ENCODE results near the gene CENPX. TPM values are rescaled to one million over a fixed set of nuclear protein-coding genes. Genes with fewer than 3 reads are reported as not detected.

Gene CENPX
- total RNA-seq, 2 donors from 2014 or later = 16.5 to 24.4 TPM

DNA sequence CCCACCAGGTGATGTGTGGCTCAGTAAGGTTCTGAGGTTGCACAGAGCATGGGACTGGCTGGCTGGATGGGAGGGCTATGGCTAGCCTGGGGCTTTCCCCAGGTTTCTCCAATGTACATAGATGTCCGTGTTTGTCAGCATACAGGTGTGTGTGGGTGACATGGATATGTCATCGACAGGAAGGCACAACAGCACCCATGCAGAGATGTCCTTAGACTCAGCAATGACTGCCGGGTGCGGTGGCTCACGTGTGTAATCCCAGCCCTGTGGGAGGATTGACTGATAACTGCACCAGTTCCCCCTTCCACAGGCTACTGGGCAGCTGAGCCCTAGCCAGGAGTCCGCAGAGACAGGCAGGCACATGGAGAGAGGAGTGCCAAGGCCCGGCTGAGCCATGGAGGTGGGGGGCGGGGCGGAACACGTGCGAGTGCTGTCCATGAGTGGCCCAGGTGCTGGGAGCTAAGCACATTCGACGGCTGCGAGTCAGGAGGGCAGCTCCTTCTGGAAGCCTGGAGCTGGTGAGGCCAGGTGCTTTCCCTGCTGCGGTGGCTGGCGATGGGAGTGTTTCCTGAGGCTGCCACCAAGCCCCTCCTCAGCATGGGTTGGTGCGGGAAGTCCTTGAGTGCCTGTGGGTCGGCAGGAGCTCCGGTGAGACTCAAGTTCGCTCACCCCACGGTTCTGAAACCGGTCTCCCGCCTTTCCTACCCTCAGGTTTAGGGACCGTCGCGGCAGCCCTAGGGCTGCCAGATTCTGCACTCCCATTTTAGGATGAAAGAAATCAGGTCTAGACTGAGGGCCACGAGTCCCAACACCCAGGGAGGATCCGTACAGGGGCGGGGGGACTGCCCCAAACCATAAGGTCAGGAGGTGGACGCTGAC, 46.1 kb downstream of the CENPX start:
- peak; percentile 67 to 79 (median 72) for DNase-seq
- intact Hi-C loops (cut with DNase I) = no loop called here

DNA sequence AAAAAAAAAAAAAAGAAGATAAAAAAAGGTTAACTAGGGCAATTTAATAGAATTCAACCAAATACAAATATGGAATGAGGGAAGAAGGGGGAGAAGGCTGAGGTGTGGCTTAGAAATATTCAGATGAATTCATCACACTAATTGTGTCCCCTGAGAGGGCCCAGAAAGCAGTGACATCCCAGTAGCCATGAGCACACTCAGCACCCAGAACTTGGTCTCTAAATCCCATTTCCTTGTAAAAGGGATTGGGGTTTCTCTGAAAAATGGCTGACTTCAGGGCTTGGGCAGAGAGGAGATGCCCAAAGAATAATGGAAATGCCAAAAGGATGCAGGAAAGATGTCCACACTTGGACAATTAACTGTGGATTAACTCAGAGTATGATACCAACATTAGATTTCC, 49.2 kb downstream of the CENPX start:
- DNase-seq = no peak
- no peak overlapping the region for H3K27ac ChIP-seq
- H3K4me3 ChIP-seq = no peak overlapping the region
- no peaks in the 10 kb centered on the region for H3K27me3 ChIP-seq
- intact Hi-C loops (cut with DNase I) = no loop called here
- ATAC-seq = no peak
- H3K36me3 ChIP-seq (replicated peaks in 1 of 2; ENCODE audit: insufficient read depth in 1 of 2, low read depth in 2 of 2) = no peaks in the 10 kb centered on the region
- H3K9me3 ChIP-seq = no peaks in the 10 kb centered on the region
- H3K4me1 ChIP-seq = peaks cover 15% of the 10 kb centered on the region
- TF ChIP-seq, protein P1, sequence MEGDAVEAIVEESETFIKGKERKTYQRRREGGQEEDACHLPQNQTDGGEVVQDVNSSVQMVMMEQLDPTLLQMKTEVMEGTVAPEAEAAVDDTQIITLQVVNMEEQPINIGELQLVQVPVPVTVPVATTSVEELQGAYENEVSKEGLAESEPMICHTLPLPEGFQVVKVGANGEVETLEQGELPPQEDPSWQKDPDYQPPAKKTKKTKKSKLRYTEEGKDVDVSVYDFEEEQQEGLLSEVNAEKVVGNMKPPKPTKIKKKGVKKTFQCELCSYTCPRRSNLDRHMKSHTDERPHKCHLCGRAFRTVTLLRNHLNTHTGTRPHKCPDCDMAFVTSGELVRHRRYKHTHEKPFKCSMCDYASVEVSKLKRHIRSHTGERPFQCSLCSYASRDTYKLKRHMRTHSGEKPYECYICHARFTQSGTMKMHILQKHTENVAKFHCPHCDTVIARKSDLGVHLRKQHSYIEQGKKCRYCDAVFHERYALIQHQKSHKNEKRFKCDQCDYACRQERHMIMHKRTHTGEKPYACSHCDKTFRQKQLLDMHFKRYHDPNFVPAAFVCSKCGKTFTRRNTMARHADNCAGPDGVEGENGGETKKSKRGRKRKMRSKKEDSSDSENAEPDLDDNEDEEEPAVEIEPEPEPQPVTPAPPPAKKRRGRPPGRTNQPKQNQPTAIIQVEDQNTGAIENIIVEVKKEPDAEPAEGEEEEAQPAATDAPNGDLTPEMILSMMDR (IDR thresholded peaks at IDR 0.05) = no peak
- no peak for TF ChIP-seq POLR2A (IDR thresholded peaks at IDR 0.05)

More for the DNA sequence above, 46.1 kb downstream of the CENPX start:
- Histone ChIP-seq H3K27me3 (no peaks in the 10 kb centered on the region), H3K9me3 (no peaks in the 10 kb centered on the region), H3K4me3 (peak overlapping the region in 1 of 2 donors; percentile 70), H3K36me3 (replicated peaks in 1 of 2; ENCODE audit: insufficient read depth in 1 of 2, low read depth in 2 of 2) (no peaks in the 10 kb centered on the region), H3K27ac (peak overlapping the region; percentile 88 to 94 (median 92)), H3K4me1 (peaks cover 20% of the 10 kb centered on the region)
- no peak for TF ChIP-seq POLR2A (IDR thresholded peaks at IDR 0.05)
- TF ChIP-seq, protein P1 (IDR thresholded peaks at IDR 0.05) = no peak
- 20% methylated on average over 30 of the region's 30 CpGs; no CpG with 5 or more reads in 1 of the 2 donors for WGBS, 2 donors
- peak; percentile 19 for ATAC-seq

GRCh38 chr17:81968850-81969812, 53.5 kb downstream of the CENPX start:
- ATAC-seq (no peak), DNase-seq (no peak)
- H3K4me1 ChIP-seq = peaks cover 17% of the 10 kb centered on the region
- no peak overlapping the region for H3K27ac ChIP-seq
- H3K9me3 ChIP-seq = no peaks in the 10 kb centered on the region
- TF ChIP-seq, protein P1 (IDR thresholded peaks at IDR 0.05) = no peak
- TF ChIP-seq POLR2A (IDR thresholded peaks at IDR 0.05) = no peak
- no peaks in the 10 kb centered on the region for H3K27me3 ChIP-seq
- no peak overlapping the region for H3K4me3 ChIP-seq
- whole genome bisulfite sequencing, 2 donors = 75 to 77% methylated on average over 9 to 11 of the region's 12 CpGs
- no peaks in the 10 kb centered on the region for H3K36me3 ChIP-seq (replicated peaks in 1 of 2; ENCODE audit: insufficient read depth in 1 of 2, low read depth in 2 of 2)
- intact Hi-C loops (cut with DNase I) = no loop called here

Other genes starting within 250 kb of the CENPX start
- gene GCGR, start 218.7 kb downstream of the CENPX start, total RNA-seq = 1 to 10 TPM in 1 of 2 donors, under 1 TPM in 1; 0.52 to 5.3 TPM
- 10 to 100 TPM; 46.1 to 65.6 TPM for gene MCRIP1, start 189.6 kb downstream of the CENPX start, total RNA-seq
- gene PPP1R27, start 187.8 kb downstream of the CENPX start, total RNA-seq = not detected
- gene P4HB, start 162.3 kb downstream of the CENPX start, total RNA-seq = 1,000 to 10,000 TPM; 1,462 to 4,394 TPM
- gene ARHGDIA, start 151.5 kb downstream of the CENPX start, total RNA-seq = 100 to 1,000 TPM; 109 to 141 TPM
- 10 to 100 TPM; 17.1 to 72.2 TPM for gene ALYREF, start 131.3 kb downstream of the CENPX start, total RNA-seq
- gene ANAPC11, start 131.2 kb downstream of the CENPX start, total RNA-seq = 100 to 1,000 TPM in 1 of 2 donors, 10 to 100 TPM in 1; 58.1 to 111 TPM
- 1 to 10 TPM in 1 of 2 donors, under 1 TPM in 1; 0.66 to 1.8 TPM for gene NPB, start 120.6 kb downstream of the CENPX start, total RNA-seq
- 10 to 100 TPM; 13.0 to 25.1 TPM for gene PCYT2, start 111.5 kb downstream of the CENPX start, total RNA-seq
- gene SIRT7, start 104.7 kb downstream of the CENPX start, total RNA-seq = 10 to 100 TPM; 23.9 to 48.5 TPM
- 10 to 100 TPM in 1 of 2 donors, 1 to 10 TPM in 1; 8.3 to 14.5 TPM for gene MAFG, start 95.1 kb downstream of the CENPX start, total RNA-seq
- 10 to 100 TPM; 38.2 to 54.2 TPM for gene PYCR1, start 85.6 kb downstream of the CENPX start, total RNA-seq
- gene MYADML2, start 75.6 kb downstream of the CENPX start, total RNA-seq = not detected
- gene NOTUM, start 61.7 kb downstream of the CENPX start, total RNA-seq = under 1 TPM in 1 of 2 donors, not detected in 1; 0.33 TPM
- 10 to 100 TPM; 17.9 to 57.4 TPM for gene ASPSCR1, start 45.2 kb downstream of the CENPX start, total RNA-seq
- gene LRRC45, start 427 bp upstream of the CENPX start, total RNA-seq = 10 to 100 TPM in 1 of 2 donors, 1 to 10 TPM in 1; 8.0 to 36.3 TPM
- gene RAC3, start 8.8 kb upstream of the CENPX start, total RNA-seq = 1 to 10 TPM in 1 of 2 donors, not detected in 1; 3.1 TPM
- 100 to 1,000 TPM in 1 of 2 donors, 10 to 100 TPM in 1; 82.2 to 205 TPM for gene DCXR, start 14.8 kb upstream of the CENPX start, total RNA-seq
- gene RFNG, start 28.9 kb upstream of the CENPX start, total RNA-seq = 10 to 100 TPM; 37.9 to 43.1 TPM
- 10 to 100 TPM; 63.0 to 86.4 TPM for gene GPS1, start 29.0 kb upstream of the CENPX start, total RNA-seq
- 100 to 1,000 TPM in 1 of 2 donors, 10 to 100 TPM in 1; 76.0 to 128 TPM for gene DUS1L, start 42.9 kb upstream of the CENPX start, total RNA-seq
- gene FASN, start 75.4 kb upstream of the CENPX start, total RNA-seq = 100 to 1,000 TPM in 1 of 2 donors, 10 to 100 TPM in 1; 16.3 to 388 TPM
- 10 to 100 TPM; 24.1 to 60.3 TPM for gene CCDC57, start 190.0 kb upstream of the CENPX start, total RNA-seq
- gene SLC16A3, start 206.2 kb upstream of the CENPX start, total RNA-seq = 1 to 10 TPM; 2.0 to 5.4 TPM

Data from body of pancreas (tissue), 4 donors.